ENCODE results near the gene IPO5. TPM values are rescaled to one million over a fixed set of nuclear protein-coding genes. Genes with fewer than 3 reads are reported as not detected.
A peak's percentile ranks its signal among the peaks of the same experiment; 100 is the strongest.

Gene IPO5
- total and polyA plus RNA-seq, 9 donors: 123 to 171 (median 149) TPM

- WGBS (ENCODE audit: insufficient coverage): no CpG with 5 or more reads among the region's 1 CpG
- H3K9me3 ChIP-seq (replicated peaks; ENCODE audit: control insufficient read depth, low read depth, low read length): no peaks in the 10 kb centered on the region
Observed at GRCh38 chr13:98069985-98070384, 116.5 kb downstream of the IPO5 start.

GRCh38 chr13:98071316-98071715, 117.8 kb downstream of the IPO5 start:
- H3K27ac ChIP-seq (ENCODE audit: low read length): no peak overlapping the region
- no peaks in the 10 kb centered on the region for H3K9me3 ChIP-seq (replicated peaks; ENCODE audit: control insufficient read depth, low read depth, low read length)
- H3K4me3 ChIP-seq (ENCODE audit: low read length): no peak overlapping the region
- H3K4me1 ChIP-seq (ENCODE audit: control insufficient read depth, insufficient read depth, low read length): peaks cover 11% of the 10 kb centered on the region
- no peaks in the 10 kb centered on the region for H3K27me3 ChIP-seq (ENCODE audit: control insufficient read depth, insufficient read depth, low read length)
- no peak for DNase-seq
- WGBS (ENCODE audit: insufficient coverage): no CpG with 5 or more reads among the region's 1 CpG
- no peaks in the 10 kb centered on the region for H3K36me3 ChIP-seq (ENCODE audit: control insufficient read depth, insufficient read depth, low read length)

More at GRCh38 chr13:98069985-98070384, 116.5 kb downstream of the IPO5 start:
- no peak for DNase-seq
- H3K36me3 ChIP-seq (ENCODE audit: control insufficient read depth, insufficient read depth, low read length): no peaks in the 10 kb centered on the region
- peaks cover 11% of the 10 kb centered on the region for H3K4me1 ChIP-seq (ENCODE audit: control insufficient read depth, insufficient read depth, low read length)
- no peak overlapping the region for H3K4me3 ChIP-seq (ENCODE audit: low read length)
- no peak overlapping the region for H3K27ac ChIP-seq (ENCODE audit: low read length)
- no peaks in the 10 kb centered on the region for H3K27me3 ChIP-seq (ENCODE audit: control insufficient read depth, insufficient read depth, low read length)

GRCh38 chr13:98072476-98072875, 119.0 kb downstream of the IPO5 start:
- Histone ChIP-seq H3K4me3 (ENCODE audit: low read length) (no peak overlapping the region), H3K9me3 (replicated peaks; ENCODE audit: control insufficient read depth, low read depth, low read length) (no peaks in the 10 kb centered on the region), H3K4me1 (ENCODE audit: control insufficient read depth, insufficient read depth, low read length) (peaks cover 11% of the 10 kb centered on the region), H3K27ac (ENCODE audit: low read length) (no peak overlapping the region), H3K36me3 (ENCODE audit: control insufficient read depth, insufficient read depth, low read length) (no peaks in the 10 kb centered on the region), H3K27me3 (ENCODE audit: control insufficient read depth, insufficient read depth, low read length) (no peaks in the 10 kb centered on the region)
- 80% methylated on average over 2 of the region's 2 CpGs for WGBS (ENCODE audit: insufficient coverage)
- DNase-seq: peak; percentile 66

Other genes starting within 250 kb of the IPO5 start
- gene FARP1, start 189.4 kb downstream of the IPO5 start, total RNA-seq: 37.8 TPM
- gene FARP1, start 189.4 kb downstream of the IPO5 start, polyA plus RNA-seq (ENCODE audit: insufficient read depth in 1 of 8, insufficient read length in 8 of 8, low replicate concordance in 1 of 8): 10 to 100 TPM; 54.5 to 90.7 (median 75.2) TPM
- gene RNF113B, start 223.6 kb downstream of the IPO5 start, total RNA-seq: not detected
- gene RNF113B, start 223.6 kb downstream of the IPO5 start, polyA plus RNA-seq (ENCODE audit: insufficient read depth in 1 of 8, insufficient read length in 8 of 8, low replicate concordance in 1 of 8): not detected